Fibroblast of lung (primary cell): Measurements from ENCODE around the gene SUMF1. TPM values are rescaled to one million over a fixed set of nuclear protein-coding genes. Genes with fewer than 3 reads are reported as not detected.

Experiments used
- DNase-seq, 2 donors: peaks; one replicate each; pipeline versions ENCODE4 v3.0.0 to v3.0.0-alpha.2; 2010; ENCODE audit warnings: low read depth in 2 of 2
- H2AFZ ChIP-seq: 2 replicates; pipeline ENCODE4 v1.5.1; 2012; ENCODE audit warnings: low read length, control low read depth, inconsistent platforms
- H3K27ac ChIP-seq: 2 replicates; pipeline ENCODE4 v1.5.1; 2011; ENCODE audit warnings: low read length, control low read depth; ENCODE audit not compliant: insufficient read depth
- H3K27me3 ChIP-seq: 2 replicates; pipeline ENCODE4 v1.5.1; 2011; ENCODE audit warnings: mild to moderate bottlenecking, low read length; ENCODE audit not compliant: control insufficient read depth, insufficient read depth
- H3K36me3 ChIP-seq: 2 replicates; pipeline ENCODE4 v1.5.1; 2011; ENCODE audit warnings: low read length; ENCODE audit not compliant: control insufficient read depth, insufficient read depth
- H3K4me1 ChIP-seq: 2 replicates; pipeline ENCODE4 v1.5.1; 2011; ENCODE audit warnings: low read length; ENCODE audit not compliant: control insufficient read depth, insufficient read depth; ENCODE audit errors: extremely low read depth
- H3K4me2 ChIP-seq: 2 replicates; pipeline ENCODE4 v1.5.1; 2011; ENCODE audit warnings: low read length, control low read depth; ENCODE audit not compliant: insufficient read depth; ENCODE audit errors: extremely low read depth
- H3K4me3 ChIP-seq, 4 experiments: fragments of 200-600 bp in 1 of 4; sonication (generic) in 1 of 4; replicated peaks in 1 of 4; 2 replicates each; pipeline ENCODE4 v1.5.1; 2011 to 2016; ENCODE audit warnings: low read length in 4 of 4, low read depth in 3 of 4, mild to moderate bottlenecking in 3 of 4, control low read depth in 2 of 4, inconsistent platforms in 1 of 4, mixed read lengths in 1 of 4; ENCODE audit not compliant: insufficient read depth in 1 of 4; ENCODE audit errors: control extremely low read depth in 1 of 4
- H3K79me2 ChIP-seq: 2 replicates; pipeline ENCODE4 v1.5.1; 2012; ENCODE audit warnings: mild to moderate bottlenecking, low read length, inconsistent platforms; ENCODE audit not compliant: control insufficient read depth, insufficient read depth
- H3K9ac ChIP-seq: 2 replicates; pipeline ENCODE4 v1.5.1; 2011; ENCODE audit warnings: mild to moderate bottlenecking, low read length, control low read depth; ENCODE audit not compliant: insufficient read depth
- H3K9me3 ChIP-seq: 2 replicates; pipeline ENCODE4 v1.5.1; 2012; ENCODE audit warnings: low read depth, low read length; ENCODE audit not compliant: control insufficient read depth, insufficient read depth
- H4K20me1 ChIP-seq: 2 replicates; pipeline ENCODE4 v1.5.1; 2011; ENCODE audit warnings: low read length; ENCODE audit not compliant: control insufficient read depth, insufficient read depth; ENCODE audit errors: extremely low read depth
- EZH2 ChIP-seq: IDR thresholded peaks from 2 replicates; pipeline ENCODE4 v1.5.1; 2012; ENCODE audit warnings: low read length, control low read depth, mild to moderate bottlenecking; ENCODE audit errors: missing control alignments
- polyA plus RNA-seq, 2 donors: library from polyadenylated mRNA; depleted of rRNA in 1 of 2; stranded (reverse) in 1 of 2; unstranded in 1 of 2; fragments of >200 nt; gene quantifications; 2 replicates each; pipeline ENCODE4 v1.2.1, GENCODE V29; 2011 to 2012; ENCODE audit warnings: missing spikeins in 1 of 2
- total RNA-seq: library from RNA; depleted of rRNA; stranded (reverse); fragments of >200 nt; gene quantifications from 2 replicates; pipeline ENCODE4 v1.2.1, GENCODE V29; 2014
- TF ChIP-seq, protein P1 (sequence below), 2 donors: IDR thresholded peaks in 1 of 2; conservative IDR thresholded peaks in 1 of 2; 1 replicate in 1 of 2; 2 replicates in 1 of 2; pipeline ENCODE4 v1.5.1; 2011 to 2012; ENCODE audit warnings: low read length in 2 of 2, control low read depth in 1 of 2, inconsistent platforms in 1 of 2, low read depth in 1 of 2, mild to moderate bottlenecking in 1 of 2

Gene SUMF1
- total and polyA plus RNA-seq, 2 donors (not counting 1 experiment from before 2014, with no cell fraction given) = 50.0 to 64.6 TPM

DNA sequence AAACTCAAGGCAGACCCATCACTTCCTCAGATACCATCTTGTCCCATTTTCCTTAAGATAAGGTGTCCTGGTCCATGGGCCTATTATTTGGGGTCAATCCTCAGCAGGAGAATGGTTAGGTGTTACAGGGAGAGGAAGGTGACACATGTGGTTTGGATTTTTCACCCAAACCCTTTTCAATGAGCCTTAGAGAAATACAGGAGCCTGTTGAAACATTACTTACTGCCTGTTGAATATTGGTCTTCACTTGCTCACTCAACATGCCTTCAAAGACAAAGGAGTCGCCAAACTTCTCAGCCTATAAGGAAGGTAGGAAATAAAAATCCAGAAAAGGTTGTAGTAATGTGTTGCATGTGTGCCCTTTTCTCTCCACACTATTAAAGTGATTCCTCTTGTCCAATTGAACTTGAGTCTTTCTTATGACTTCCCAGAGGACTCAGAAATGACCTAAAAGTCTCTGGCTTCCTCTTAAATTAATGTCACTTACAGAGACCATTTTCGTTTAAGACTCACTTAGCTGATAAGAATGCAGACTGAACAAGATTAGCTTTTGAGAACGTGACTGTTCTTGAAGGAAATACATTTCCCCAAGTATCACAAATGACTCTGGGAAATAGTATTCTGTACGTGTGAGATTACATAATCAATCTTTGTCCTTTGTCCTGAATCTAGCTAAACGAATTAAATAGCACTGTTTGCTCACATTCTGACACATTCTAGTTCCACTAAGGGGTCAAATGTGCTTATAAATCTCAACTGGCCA lies 17.8 kb downstream of the SUMF1 start:
- no peaks in the 10 kb centered on the region for H3K27me3 ChIP-seq
- no peaks in the 10 kb centered on the region for H3K36me3 ChIP-seq
- H2AFZ ChIP-seq = no peak overlapping the region
- no peak for TF ChIP-seq EZH2
- TF ChIP-seq, protein P1, sequence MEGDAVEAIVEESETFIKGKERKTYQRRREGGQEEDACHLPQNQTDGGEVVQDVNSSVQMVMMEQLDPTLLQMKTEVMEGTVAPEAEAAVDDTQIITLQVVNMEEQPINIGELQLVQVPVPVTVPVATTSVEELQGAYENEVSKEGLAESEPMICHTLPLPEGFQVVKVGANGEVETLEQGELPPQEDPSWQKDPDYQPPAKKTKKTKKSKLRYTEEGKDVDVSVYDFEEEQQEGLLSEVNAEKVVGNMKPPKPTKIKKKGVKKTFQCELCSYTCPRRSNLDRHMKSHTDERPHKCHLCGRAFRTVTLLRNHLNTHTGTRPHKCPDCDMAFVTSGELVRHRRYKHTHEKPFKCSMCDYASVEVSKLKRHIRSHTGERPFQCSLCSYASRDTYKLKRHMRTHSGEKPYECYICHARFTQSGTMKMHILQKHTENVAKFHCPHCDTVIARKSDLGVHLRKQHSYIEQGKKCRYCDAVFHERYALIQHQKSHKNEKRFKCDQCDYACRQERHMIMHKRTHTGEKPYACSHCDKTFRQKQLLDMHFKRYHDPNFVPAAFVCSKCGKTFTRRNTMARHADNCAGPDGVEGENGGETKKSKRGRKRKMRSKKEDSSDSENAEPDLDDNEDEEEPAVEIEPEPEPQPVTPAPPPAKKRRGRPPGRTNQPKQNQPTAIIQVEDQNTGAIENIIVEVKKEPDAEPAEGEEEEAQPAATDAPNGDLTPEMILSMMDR (conservative IDR thresholded peaks at IDR 0.05 in 1 of 2, IDR thresholded peaks at IDR 0.05 in 1 of 2; ENCODE audit: low read depth in 1 of 2, low read length in 2 of 2) = no peak
- no peaks in the 10 kb centered on the region for H3K9me3 ChIP-seq
- H4K20me1 ChIP-seq = no peaks in the 10 kb centered on the region
- H3K9ac ChIP-seq = no peak overlapping the region
- no peak for DNase-seq
- no peak overlapping the region for H3K4me2 ChIP-seq
- no peaks in the 10 kb centered on the region for H3K4me1 ChIP-seq
- H3K79me2 ChIP-seq = no peaks in the 10 kb centered on the region
- H3K4me3 ChIP-seq = no peak overlapping the region
- no peak overlapping the region for H3K27ac ChIP-seq

DNA sequence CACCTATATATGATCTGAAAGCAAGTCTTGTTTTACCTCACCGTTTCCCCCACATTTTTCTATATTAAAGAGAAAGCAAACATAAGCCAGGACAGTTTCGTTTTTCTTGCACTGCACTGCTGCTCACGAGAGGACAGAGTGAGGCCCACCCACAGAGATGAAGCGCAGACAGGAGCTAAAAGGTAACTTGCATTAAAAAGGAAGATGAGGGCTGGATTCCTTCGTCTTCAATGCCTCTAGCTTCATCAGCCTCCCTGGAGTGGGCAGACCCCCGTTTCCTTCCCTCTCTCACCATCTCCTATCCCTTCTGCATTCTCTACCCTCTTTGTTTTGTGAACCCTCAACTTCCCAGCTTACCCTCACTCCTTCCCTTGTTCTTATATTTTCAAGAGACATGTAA lies 18.9 kb downstream of the SUMF1 start:
- no peaks in the 10 kb centered on the region for H3K4me1 ChIP-seq
- no peak overlapping the region for H3K27ac ChIP-seq
- H2AFZ ChIP-seq = no peak overlapping the region
- no peaks in the 10 kb centered on the region for H3K36me3 ChIP-seq
- H3K4me3 ChIP-seq = no peak overlapping the region
- no peaks in the 10 kb centered on the region for H4K20me1 ChIP-seq
- H3K9ac ChIP-seq = no peak overlapping the region
- no peaks in the 10 kb centered on the region for H3K9me3 ChIP-seq
- H3K27me3 ChIP-seq = no peaks in the 10 kb centered on the region
- H3K79me2 ChIP-seq = no peaks in the 10 kb centered on the region
- no peak for DNase-seq
- TF ChIP-seq, protein P1 (conservative IDR thresholded peaks at IDR 0.05 in 1 of 2, IDR thresholded peaks at IDR 0.05 in 1 of 2; ENCODE audit: low read depth in 1 of 2, low read length in 2 of 2) = no peak
- no peak for TF ChIP-seq EZH2
- H3K4me2 ChIP-seq = no peak overlapping the region

DNA sequence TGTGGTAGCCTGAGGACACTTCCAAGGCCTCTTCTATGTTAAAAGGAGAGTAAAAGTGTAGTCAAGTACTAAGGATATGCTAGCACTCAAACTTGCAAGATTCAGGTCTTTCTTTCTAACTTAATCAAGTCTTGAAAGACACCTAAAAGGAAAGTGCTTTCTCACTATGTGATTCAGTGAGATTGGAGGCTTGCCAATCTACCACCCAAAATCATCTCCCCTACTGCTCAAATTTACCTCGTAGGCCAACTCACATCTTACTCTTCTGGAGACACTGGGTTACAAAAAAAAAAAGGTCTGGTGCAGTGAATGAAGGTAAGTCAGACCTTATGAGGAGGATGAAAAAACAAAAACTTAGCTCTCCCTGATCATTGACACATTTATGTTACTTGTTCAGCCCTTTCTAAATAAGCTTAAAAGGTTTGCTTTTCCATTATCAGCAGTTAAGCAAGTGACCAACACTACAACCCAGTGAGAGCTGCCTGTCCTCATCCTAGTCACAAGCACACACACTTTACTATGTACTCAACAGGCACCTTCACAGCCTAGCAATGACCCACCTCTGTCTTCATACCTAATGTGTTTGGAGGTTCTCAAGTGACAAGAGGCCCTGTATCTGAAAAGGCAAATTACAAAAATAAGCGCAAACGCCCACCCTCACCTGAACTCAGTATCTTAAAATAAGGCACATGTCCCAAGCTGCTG lies 19.6 kb downstream of the SUMF1 start:
- no peak for TF ChIP-seq EZH2
- TF ChIP-seq, protein P1 (conservative IDR thresholded peaks at IDR 0.05 in 1 of 2, IDR thresholded peaks at IDR 0.05 in 1 of 2; ENCODE audit: low read depth in 1 of 2, low read length in 2 of 2) = no peak
- Histone ChIP-seq H3K79me2 (no peaks in the 10 kb centered on the region), H3K36me3 (no peaks in the 10 kb centered on the region), H3K9me3 (no peaks in the 10 kb centered on the region), H3K27me3 (no peaks in the 10 kb centered on the region), H3K4me3 (no peak overlapping the region), H2AFZ (no peak overlapping the region), H3K27ac (no peak overlapping the region), H4K20me1 (no peaks in the 10 kb centered on the region), H3K4me2 (no peak overlapping the region), H3K4me1 (no peaks in the 10 kb centered on the region), H3K9ac (no peak overlapping the region)
- no peak for DNase-seq
